Inferior parietal cortex (tissue), 1 donor: ENCODE data around the gene CLPTM1L.
A peak's percentile ranks its signal among the peaks of the same experiment; 100 is the strongest.
"Not testable (repeated sequence)": the region's sequence is repeated elsewhere in the genome, so short reads cannot be mapped to it uniquely, and the experiment has no call there.

ENCODE experiments used
- DNase-seq: peaks from one replicate; pipeline ENCODE4 v3.0.0-alpha.2; 2016; ENCODE audit errors: extremely low spot score

CLPTM1L gene

DNA sequence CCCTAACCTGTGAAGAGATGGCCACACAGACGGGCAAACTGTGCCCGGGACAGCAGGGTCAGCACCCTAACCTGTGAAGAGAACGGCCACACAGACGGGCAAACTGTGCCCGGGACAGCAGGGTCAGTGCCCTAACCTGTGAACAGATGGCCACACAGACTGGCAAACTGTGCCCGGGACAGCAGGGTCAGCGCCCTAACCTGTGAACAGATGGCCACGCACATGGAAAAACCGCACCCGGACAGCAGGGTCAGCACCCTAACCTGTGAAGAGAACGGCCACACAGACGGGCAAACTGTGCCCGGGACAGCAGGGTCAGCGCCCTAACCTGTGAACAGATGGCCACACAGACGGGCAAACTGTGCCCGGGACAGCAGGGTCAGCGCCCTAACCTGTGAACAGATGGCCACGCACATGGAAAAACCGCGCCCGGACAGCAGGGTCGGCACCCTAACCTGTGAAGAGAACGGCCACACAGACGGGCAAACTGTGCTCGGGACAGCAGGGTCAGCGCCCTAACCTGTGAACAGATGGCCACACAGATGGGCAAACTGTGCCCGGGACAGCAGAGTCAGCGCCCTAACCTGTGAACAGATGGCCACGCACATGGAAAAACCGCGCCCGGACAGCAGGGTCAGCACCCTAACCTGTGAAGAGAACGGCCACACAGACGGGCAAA is 5.6 kb downstream of the CLPTM1L start:
- not testable (repeated sequence) for DNase-seq

DNA sequence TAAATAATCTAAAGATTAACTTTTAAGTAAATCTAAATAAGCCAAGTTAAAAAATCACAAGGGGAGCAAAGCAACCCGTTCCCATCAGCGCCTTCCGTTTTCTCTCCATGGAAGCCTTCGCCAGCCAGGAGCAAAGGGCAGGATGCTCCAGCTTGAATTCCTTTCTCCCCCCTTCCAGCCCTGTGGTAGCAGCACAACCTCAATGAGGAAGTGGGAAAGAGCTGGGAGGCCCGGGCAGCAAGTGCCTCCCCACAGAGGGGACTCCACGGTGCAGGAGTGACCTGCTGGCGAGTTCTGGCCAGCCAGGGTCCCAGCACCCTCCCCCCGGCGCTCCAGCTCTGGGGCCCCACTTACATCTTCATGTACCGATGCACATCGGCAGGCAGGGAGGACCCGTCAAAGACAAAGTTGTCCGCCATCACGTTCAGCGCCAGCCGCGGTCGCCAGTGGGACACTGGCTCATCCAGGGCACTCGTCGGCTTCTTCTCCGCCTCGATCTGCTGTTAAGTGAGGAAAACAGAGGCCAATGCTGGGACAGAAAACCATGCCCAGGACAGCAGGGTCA is 6.3 kb downstream of the CLPTM1L start:
- DNase-seq = no peak

- no peak for DNase-seq
These were observed 6.8 kb downstream of the CLPTM1L start for GRCh38 chr5:1338196-1338490.

DNA sequence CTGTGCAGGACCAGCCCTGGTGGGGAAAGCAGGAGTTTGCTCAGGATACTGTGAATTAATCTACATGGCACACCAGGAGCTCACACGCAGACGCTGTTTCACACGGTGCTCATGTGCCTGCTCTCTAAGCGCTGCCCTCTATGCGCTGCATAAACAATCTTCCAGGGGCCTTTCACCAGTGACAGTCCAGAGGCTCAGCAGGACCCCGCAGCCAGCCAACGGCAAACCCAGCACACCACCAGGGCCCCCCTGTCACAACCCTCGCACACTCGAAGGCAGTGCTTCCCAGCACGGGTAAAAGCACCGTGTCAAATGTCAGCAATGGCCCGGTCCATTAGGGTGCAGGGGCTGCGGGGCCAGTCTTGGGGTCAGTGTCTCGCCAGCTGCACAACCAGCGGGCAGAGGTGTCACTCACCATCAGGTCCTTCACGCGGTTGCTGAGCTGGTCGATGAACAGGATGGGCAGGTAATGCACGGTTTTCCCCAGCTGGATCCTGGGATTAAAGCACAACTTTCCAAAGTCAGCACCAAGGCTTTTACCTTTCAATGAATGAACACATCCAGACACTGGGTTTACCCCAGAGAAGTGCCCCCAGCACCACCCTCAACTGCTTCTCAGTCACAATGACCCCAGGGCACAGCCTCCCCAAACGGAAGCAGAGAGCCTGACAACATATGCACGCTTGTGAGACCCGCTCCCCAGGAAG is 7.3 kb downstream of the CLPTM1L start:
- no peak for DNase-seq

- DNase-seq = no peak
These were observed 8.0 kb downstream of the CLPTM1L start for GRCh38 chr5:1336749-1337488.

DNA sequence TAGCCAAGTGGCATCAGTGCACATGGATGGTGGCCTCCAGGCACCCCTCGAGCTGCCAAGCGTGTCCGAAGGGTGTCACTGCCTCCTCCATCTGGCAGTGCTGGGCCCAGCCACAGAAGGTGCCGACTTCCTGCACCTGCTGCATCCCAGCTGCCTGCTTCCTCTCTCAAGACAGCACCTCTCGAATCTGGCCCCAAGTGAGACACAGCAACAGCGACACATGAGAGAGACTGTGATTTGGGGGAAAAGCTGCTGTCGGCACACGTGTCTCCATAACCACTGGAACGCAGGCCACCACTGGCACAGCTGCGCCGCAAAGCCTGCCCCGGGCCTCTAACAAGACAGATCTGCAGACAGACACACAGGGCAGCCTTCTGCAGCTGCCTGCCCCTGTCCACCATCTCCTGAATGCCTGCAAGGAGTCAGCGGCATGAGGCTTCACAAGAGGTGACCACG is 8.8 kb downstream of the CLPTM1L start:
- no peak for DNase-seq

GRCh38 chr5:1335540-1336095 is 9.3 kb downstream of the CLPTM1L start:
- DNase-seq = no peak

DNA sequence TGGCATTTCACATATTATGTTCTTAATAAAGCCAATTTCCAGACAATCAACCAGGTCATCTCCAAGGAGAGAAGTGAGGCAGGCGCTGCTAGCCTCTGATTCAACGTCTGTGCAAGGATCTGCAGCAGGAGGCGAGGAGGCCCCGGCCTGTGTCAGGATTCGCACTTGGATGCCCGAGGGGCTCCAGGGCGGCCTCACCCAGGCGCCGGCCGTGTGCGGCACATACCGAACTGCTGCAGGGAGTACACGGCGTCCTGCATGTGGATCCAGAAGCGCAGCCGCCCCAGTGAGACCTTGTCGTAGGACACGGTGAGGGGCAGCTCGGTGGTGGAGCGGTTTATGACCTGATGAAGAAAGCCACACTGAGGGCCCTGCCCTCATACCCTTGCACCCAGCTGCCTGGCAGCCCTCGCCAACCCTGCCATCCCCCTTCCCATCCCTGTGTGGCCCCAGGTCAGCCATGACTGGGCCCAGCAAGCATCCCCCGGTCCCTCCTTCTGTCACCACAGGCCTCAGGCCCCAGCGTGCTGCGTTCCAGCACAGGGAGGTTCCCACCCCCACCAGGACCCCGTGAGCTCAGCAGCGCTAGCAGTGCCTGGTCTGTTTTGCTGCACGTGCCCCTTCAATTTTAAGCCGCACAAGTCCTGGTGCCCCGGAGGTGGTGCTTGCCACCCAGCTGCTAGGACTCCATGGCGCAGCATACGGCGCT is 9.9 kb downstream of the CLPTM1L start:
- DNase-seq = no peak

- no peak for DNase-seq
These were observed 10.9 kb downstream of the CLPTM1L start for GRCh38 chr5:1333986-1334385.

- not testable (repeated sequence) for DNase-seq
These were observed 11.6 kb downstream of the CLPTM1L start for GRCh38 chr5:1333286-1333685.

GRCh38 chr5:1332461-1333001 is 12.4 kb downstream of the CLPTM1L start:
- DNase-seq = no peak

DNA sequence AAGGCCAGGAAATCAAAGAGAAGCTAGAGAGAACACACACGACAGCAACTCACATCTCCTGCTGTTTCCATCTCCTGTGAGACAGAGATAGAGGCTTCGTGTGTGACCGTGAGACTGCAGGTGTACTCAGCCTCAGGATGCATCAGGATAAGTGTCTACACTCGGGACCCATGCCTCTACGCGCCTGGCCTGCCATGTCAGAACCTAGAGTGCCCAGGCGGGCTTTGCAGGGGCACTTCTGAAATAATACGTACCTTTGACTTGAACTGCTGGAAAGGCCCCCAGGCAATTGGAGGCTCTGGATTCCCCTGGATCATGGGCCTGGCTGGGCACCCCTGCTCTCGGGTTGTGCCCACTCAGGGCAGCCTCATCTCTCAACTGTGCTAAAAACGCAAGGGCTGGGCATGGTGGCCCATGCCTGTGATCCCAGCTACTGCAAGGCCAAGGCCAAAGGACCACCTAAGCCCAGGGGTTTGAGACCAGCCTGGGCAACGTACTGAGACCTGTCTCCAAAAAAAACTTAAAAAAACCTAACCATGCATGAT is 13.0 kb downstream of the CLPTM1L start:
- DNase-seq = no peak

GRCh38 chr5:1330847-1331831 is 13.8 kb downstream of the CLPTM1L start:
- DNase-seq = no peak

GRCh38 chr5:1330146-1330846 is 14.6 kb downstream of the CLPTM1L start:
- DNase-seq = peak; percentile 54

GRCh38 chr5:1329111-1329579 is 15.8 kb downstream of the CLPTM1L start:
- no peak for DNase-seq

GRCh38 chr5:1328237-1329110 is 16.4 kb downstream of the CLPTM1L start:
- DNase-seq = not testable (repeated sequence)

DNA sequence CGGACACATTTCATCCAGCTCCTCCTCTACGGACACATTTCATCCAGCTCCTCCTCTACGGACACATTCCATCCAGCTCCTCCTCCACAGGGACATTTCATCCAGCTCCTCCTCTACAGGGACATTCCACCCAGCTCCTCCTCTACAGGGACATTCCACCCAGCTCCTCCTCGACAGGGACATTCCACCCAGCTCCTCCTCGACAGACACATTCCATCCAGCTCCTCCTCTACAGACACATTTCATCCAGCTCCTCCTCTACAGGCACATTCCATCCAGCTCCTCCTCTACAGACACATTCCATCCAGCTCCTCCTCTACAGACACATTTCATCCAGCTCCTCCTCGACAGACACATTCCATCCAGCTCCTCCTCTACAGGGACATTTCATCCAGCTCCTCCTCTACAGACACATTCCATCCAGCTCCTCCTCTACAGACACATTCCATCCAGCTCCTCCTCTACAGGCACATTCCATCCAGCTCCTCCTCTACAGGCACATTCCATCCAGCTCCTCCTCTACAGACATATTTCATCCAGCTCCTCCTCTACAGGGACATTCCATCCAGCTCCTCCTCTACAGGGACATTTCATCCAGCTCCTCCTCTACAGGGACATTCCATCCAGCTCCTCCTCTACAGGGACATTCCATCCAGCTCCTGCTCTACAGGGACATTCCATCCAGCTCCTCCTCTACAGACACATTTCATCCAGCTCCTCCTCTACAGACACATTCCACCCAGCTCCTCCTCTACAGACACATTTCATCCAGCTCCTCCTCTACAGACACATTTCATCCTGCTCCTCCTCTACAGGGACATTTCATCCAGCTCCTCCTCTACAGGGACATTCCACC is 17.8 kb downstream of the CLPTM1L start:
- DNase-seq = not testable (repeated sequence)
